Heart right ventricle (tissue), 16 donors: ENCODE measurements around the gene SLC9C1. TPM values are rescaled to one million over a fixed set of nuclear protein-coding genes. Genes with fewer than 3 reads are reported as not detected.

Source experiments
- ATAC-seq, 8 donors: fragments of 200-7000 bp; cut with Tn5 transposase; one replicate each; pipeline ENCODE4 v1.9.1; 2020; ENCODE audit warnings: mild to moderate bottlenecking in 8 of 8, moderate library complexity in 8 of 8, moderate number of reproducible peaks in 1 of 8
- DNase-seq, 2 donors: peaks; one replicate each; pipeline ENCODE4 v3.0.0-alpha.2; 2020
- H3K27ac ChIP-seq, 10 donors: fragments of 200-600 bp; sonication (generic) in 2 of 10; one replicate each; pipeline versions ENCODE4 v1.5.0 to v1.8.0; 2020 to 2022; ENCODE audit warnings: mild to moderate bottlenecking in 3 of 10
- H3K27me3 ChIP-seq, 7 donors: fragments of 200-600 bp; one replicate each; pipeline ENCODE4 v1.8.0; 2021 to 2022; ENCODE audit warnings: mild to moderate bottlenecking in 2 of 7
- H3K36me3 ChIP-seq, 9 donors: fragments of 200-600 bp; sonication (generic) in 1 of 9; one replicate each; pipeline versions ENCODE4 v1.5.0 to v1.8.0; 2020 to 2022; ENCODE audit warnings: mild to moderate bottlenecking in 2 of 9
- H3K4me1 ChIP-seq, 9 donors: fragments of 200-600 bp; sonication (generic) in 1 of 9; one replicate each; pipeline versions ENCODE4 v1.5.0 to v1.8.0; 2020 to 2022; ENCODE audit warnings: mild to moderate bottlenecking in 4 of 9
- H3K4me3 ChIP-seq, 10 donors: fragments of 200-600 bp; sonication (generic) in 2 of 10; one replicate each; pipeline versions ENCODE4 v1.5.0 to v1.8.0; 2020 to 2022; ENCODE audit warnings: mild to moderate bottlenecking in 7 of 10, moderate library complexity in 2 of 10
- H3K9me3 ChIP-seq, 11 donors: fragments of 200-600 bp in 10 of 11; sonication (generic) in 2 of 11; one replicate each; pipeline versions ENCODE4 v1.5.0 to v1.8.0; 2013 to 2022; ENCODE audit warnings: mild to moderate bottlenecking in 2 of 11, control low read depth in 1 of 11, moderate library complexity in 1 of 11
- WGBS, 2 donors: extraction: QIAGEN DNeasy Blood & Tissue Kit; methylation state at CpG; one replicate each; pipeline ENCODE4 v1.1.7; 2013; ENCODE audit warnings: inconsistent platforms in 1 of 2; 5-methylcytosine and 5-hydroxymethylcytosine counted together
- intact Hi-C, 10 donors: fragments of 100-400 bp; cut with DNase I; formaldehyde crosslinking; loops; one replicate each; pipeline versions ENCODE4 v1.11.1 to v1.14.2; 2022
- polyA plus RNA-seq, 2 donors: library from polyadenylated mRNA; stranded (reverse); fragments of 200-250 nt; gene quantifications; one replicate each; pipeline ENCODE4 v1.2.3, GENCODE V29; 2013
- total RNA-seq, 10 donors: library from RNA; stranded (reverse); fragmentation: NEBNext Ultra II Directional in 3 of 10; extraction: Animal tissue kit (Norgen Biotek cat#: 25700) in 3 of 10; gene quantifications; one replicate each; pipeline versions ENCODE4 v1.2.1 to v1.2.4, GENCODE V29; 2021 to 2023
- TF ChIP-seq, protein P1 (sequence below), 9 donors: fragments of 200-600 bp; sonication (generic) in 2 of 9; IDR thresholded peaks; one replicate each; pipeline versions ENCODE4 v1.5.0 to v1.8.0; 2021 to 2022; ENCODE audit warnings: antibody characterized with exemption in 9 of 9, mild to moderate bottlenecking in 5 of 9, moderate library complexity in 1 of 9
- donor health status: Arrhythmogenic right ventricular cardiomyopathy.
- donor health status: ischemic (EF 13 %, LVEDD 7.1; RV severe dilation, severe dysfunction).
- donor health status: healthy with polysubstance abuse.
- donor health status: DM: no; HTN: yes; CAD: no.
- donor health status: DM: no; HTN: no; CAD: no.
- donor health status: ischemic (EF 25% LVEDD 6.9; RV normal size, moderate dysfunction).
- donor health status: ischemic (EF 25% LVEDD 5.7; RV mildly dilated, moderate dysfunction).
- donor health status: healthy.
- donor health status: DM: yes; HTN: yes; CAD: no.
- donor health status: Ischemic cardiomyopathy.
- donor health status: ischemic (EF 35%, LVEDD 5.7; RV mildly dilated, moderate dysfunction).
- donor health status: nonischemic (EF 11% LVEDD 7.7; RV severe dilation, severe dysfunction).
- donor health status: DM: yes; HTN: yes; CAD: no.
- donor health status: PGD.
- donor health status: ischemic (EF 29% LVEDD 5.4; RV normal size, mild dysfunction).
- donor health status: nonischemic (EF 23%, LVEDD 6.1; RV moderate dilation, normal function).

Gene SLC9C1
- total and polyA plus RNA-seq, 12 donors, result 0.10 to 2.2 (median 1.5) TPM

DNA sequence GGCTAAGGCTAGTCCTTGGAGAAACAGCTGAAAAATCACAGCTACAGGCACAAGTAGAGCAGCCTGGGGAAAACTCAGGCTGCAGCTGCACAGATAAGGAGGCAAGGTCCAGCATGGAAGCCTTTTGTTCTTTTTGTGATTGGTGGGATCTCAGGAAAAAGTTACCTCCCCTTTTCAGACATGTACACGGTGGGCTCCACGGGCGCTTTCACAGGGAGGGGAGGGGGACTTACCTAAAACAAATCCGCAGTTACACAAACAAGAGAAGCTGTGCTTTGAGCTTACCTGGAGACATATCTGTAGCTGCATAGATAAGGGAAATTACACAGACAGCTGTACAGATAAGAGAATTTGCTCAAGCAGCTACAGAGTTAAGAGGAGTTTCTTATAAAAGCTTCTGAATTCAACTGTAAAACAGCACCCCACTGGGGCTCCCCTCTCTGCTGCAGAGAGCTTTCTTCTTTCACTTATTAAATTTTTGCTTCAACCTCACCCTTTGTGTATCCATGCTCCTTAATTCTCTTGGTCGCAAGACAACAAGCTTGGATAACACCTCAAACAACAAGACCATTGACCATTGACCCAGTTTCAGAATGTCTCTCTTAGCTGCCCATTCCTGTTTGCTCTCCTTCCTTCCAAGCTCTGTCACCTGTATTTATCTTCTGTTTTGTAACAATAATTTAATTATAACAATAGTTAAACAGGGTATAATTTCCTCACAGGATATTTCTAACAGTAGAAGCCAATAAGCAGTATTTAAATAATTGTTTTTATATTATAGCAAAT, 28.0 kb upstream of the SLC9C1 start:
- ATAC-seq, result no peak
- WGBS, 2 donors, result 24 to 35% methylated on average over 5 of the region's 5 CpGs
- intact Hi-C loops, result loop anchor here in 2 of 10 donors (10.0 kb wide), 1 partner anchor 203 kb away; no protein-coding TSS in a partner anchor

DNA sequence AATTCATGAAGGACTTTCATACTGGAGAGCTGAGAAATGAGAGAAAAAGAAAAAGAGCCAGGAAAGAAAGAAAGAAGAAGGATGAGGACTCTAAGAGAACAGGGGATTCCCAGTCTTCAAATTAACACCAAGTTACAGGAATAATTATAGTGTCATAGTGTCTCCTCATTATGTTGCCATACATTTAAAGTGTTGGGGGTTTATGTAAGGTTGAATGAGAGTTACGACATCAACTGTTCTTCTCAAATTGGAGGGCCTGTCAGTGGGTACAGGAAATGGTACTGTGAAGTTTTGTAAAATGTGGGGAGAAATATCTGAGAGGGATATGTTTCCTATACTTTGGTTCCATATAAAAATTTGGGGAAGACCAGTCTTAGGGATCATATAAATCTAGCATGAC, 26.7 kb upstream of the SLC9C1 start:
- Histone ChIP-seq H3K36me3 (no peaks in the 10 kb centered on the region), H3K4me3 (no peak overlapping the region), H3K4me1 (peaks cover 0 to 28% (median 0%) of the 10 kb centered on the region in 9 donors), H3K9me3 (peaks cover 0 to 15% (median 0%) of the 10 kb centered on the region in 11 donors), H3K27ac (no peak overlapping the region), H3K27me3 (no peaks in the 10 kb centered on the region)
- 92 to 96% methylated on average over 1 of the region's 1 CpG for WGBS, 2 donors
- no peak for ATAC-seq
- TF ChIP-seq, protein P1, sequence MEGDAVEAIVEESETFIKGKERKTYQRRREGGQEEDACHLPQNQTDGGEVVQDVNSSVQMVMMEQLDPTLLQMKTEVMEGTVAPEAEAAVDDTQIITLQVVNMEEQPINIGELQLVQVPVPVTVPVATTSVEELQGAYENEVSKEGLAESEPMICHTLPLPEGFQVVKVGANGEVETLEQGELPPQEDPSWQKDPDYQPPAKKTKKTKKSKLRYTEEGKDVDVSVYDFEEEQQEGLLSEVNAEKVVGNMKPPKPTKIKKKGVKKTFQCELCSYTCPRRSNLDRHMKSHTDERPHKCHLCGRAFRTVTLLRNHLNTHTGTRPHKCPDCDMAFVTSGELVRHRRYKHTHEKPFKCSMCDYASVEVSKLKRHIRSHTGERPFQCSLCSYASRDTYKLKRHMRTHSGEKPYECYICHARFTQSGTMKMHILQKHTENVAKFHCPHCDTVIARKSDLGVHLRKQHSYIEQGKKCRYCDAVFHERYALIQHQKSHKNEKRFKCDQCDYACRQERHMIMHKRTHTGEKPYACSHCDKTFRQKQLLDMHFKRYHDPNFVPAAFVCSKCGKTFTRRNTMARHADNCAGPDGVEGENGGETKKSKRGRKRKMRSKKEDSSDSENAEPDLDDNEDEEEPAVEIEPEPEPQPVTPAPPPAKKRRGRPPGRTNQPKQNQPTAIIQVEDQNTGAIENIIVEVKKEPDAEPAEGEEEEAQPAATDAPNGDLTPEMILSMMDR (IDR thresholded peaks at IDR 0.05), result no peak
- intact Hi-C loops, result loop anchor here in 2 of 10 donors (10.0 kb wide), 1 partner anchor 204 kb away; no protein-coding TSS in a partner anchor
- DNase-seq, result no peak

More for the DNA sequence above, 28.0 kb upstream of the SLC9C1 start:
- Histone ChIP-seq H3K36me3 (no peaks in the 10 kb centered on the region), H3K4me1 (peaks cover 0 to 28% (median 0%) of the 10 kb centered on the region in 9 donors), H3K9me3 (peaks cover 0 to 1% (median 0%) of the 10 kb centered on the region in 11 donors), H3K4me3 (no peak overlapping the region), H3K27ac (no peak overlapping the region), H3K27me3 (no peaks in the 10 kb centered on the region)
- DNase-seq, result no peak
- TF ChIP-seq, protein P1 (IDR thresholded peaks at IDR 0.05), result no peak

DNA sequence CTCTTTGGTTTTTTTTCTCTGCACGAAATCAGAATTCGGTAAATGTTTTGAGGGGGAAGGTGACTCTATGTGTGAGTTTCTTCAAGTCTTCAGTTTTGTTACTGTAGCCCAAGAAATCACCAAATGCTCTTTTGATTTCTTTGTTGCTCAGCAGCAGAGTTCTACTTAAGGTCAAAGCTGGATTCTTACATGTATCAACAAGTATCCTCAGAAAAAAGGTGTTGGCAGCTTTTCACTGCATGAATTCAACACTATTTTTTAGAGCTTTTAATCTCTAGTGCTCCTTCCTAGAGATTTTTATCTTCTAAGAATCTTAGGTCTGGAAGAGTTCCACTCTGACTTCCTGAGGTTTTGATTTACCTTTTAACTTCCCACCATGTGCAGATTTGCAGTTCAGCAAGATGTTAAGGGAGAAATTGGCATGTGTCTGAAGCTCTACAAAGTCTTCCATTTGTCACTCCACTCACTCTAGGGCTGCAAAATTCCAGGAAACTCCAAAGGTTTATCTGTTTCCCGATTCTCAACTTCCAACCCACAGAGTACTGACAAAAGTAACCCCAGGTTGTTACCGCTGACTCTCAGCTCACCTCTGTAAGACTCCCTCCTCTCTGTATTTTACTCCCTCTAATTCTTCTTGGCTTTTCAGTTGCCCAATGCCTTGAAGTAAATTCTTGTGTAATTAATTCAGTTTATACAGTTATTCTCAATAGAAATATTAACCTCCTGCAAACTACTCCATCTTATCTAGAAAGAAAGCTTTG, 25.7 kb upstream of the SLC9C1 start:
- TF ChIP-seq, protein P1 (IDR thresholded peaks at IDR 0.05), result no peak
- no peaks in the 10 kb centered on the region for H3K36me3 ChIP-seq
- peaks cover 0 to 15% (median 0%) of the 10 kb centered on the region in 11 donors for H3K9me3 ChIP-seq
- peaks cover 0 to 28% (median 5%) of the 10 kb centered on the region in 9 donors for H3K4me1 ChIP-seq
- intact Hi-C loops, result loop anchor here in 2 of 10 donors (10.0 kb wide), 1 partner anchor 205 kb away; no protein-coding TSS in a partner anchor
- H3K4me3 ChIP-seq, result no peak overlapping the region
- H3K27ac ChIP-seq, result no peak overlapping the region
- 57 to 70% methylated on average over 4 of the region's 4 CpGs for WGBS, 2 donors
- ATAC-seq (no peak), DNase-seq (no peak)
- no peaks in the 10 kb centered on the region for H3K27me3 ChIP-seq

DNA sequence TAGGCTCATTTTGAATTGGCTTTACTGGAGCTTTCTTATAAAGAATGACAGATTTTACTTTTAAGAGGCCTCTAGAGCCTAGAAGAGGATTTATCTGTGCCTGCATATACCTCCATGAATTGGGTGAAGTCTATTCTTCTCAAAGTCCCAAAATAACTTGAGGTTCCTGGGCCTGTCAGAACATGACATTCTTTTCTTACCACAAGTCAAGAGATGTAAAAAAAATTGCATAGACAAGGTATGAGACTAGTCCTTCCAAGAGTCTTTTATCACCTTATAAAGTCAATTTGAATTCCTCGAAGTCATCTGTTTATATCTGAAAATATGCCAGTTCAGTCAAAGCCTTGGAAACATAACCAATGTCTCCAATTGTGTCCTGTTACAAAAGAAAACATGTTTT, 21.8 kb upstream of the SLC9C1 start:
- ATAC-seq (no peak), DNase-seq (no peak)
- TF ChIP-seq, protein P1 (IDR thresholded peaks at IDR 0.05), result no peak
- Histone ChIP-seq H3K36me3 (no peaks in the 10 kb centered on the region), H3K27ac (no peak overlapping the region), H3K9me3 (peaks cover 0 to 15% (median 0%) of the 10 kb centered on the region in 11 donors), H3K4me1 (peaks cover 0 to 15% (median 5%) of the 10 kb centered on the region in 9 donors), H3K4me3 (no peak overlapping the region), H3K27me3 (no peaks in the 10 kb centered on the region)
- WGBS, 2 donors, result 43 to 100% methylated on average over 1 of the region's 1 CpG
- intact Hi-C loops, result no loop called here
